ENCODE results near the gene TMEM120A. TPM values are rescaled to one million over a fixed set of nuclear protein-coding genes. Genes with fewer than 3 reads are reported as not detected.
A peak's percentile ranks its signal among the peaks of the same experiment; 100 is the strongest.
"Not testable (repeated sequence)": the region's sequence is repeated elsewhere in the genome, so short reads cannot be mapped to it uniquely, and the experiment has no call there.

TMEM120A gene
- polyA plus RNA-seq, 1 of the 3 experiments (the other 2 are of a cell fraction): 59.8 TPM

GRCh38 chr7:76020031-76020714, 25.8 kb upstream of the TMEM120A start:
- ChIA-PET POLR2A (interaction anchor here (0.7 to 1.7 kb wide), 6 partner anchors 20 to 156 kb away, joined by 3 to 13 read pairs (median 4); partner anchors contain the start of gene POR), CTCF (interaction anchor here (0.6 to 13.3 kb wide), 61 partner anchors 10 to 381 kb away, joined by 3 to 305 read pairs (median 4); partner anchors contain the start of genes MDH2, POR, RHBDD2 and STYXL1)
- Histone ChIP-seq H3F3A (replicated peaks; ENCODE audit: insufficient read depth) (peaks cover 4% of the 10 kb centered on the region), H3K4me1 (ENCODE audit: control insufficient read depth in 1 of 2, insufficient read depth in 2 of 2, low read depth in 1 of 2, low read length in 1 of 2) (no peaks in the 10 kb centered on the region), H3K27ac (ENCODE audit: low read depth in 2 of 2, low read length in 1 of 2) (no peak overlapping the region), H3K27me3 (ENCODE audit: insufficient read depth) (no peaks in the 10 kb centered on the region), H3K9me2 (no peaks in the 10 kb centered on the region), H3K9me3 (no peaks in the 10 kb centered on the region), H3K4me2 (no peak overlapping the region), H3K79me2 (ENCODE audit: insufficient read depth) (no peaks in the 10 kb centered on the region), H3K4me3 (ENCODE audit: low read depth in 2 of 2, low read length in 1 of 2) (no peak overlapping the region), H4K20me1 (ENCODE audit: insufficient read depth) (no peaks in the 10 kb centered on the region), H3K9ac (no peak overlapping the region), H2AFZ (ENCODE audit: low read depth) (no peak overlapping the region), H3K36me3 (replicated peaks in 1 of 2; ENCODE audit: control insufficient read depth in 1 of 2, insufficient read depth in 2 of 2, low read length in 1 of 2) (peaks cover 15 to 39% of the 10 kb centered on the region in 2 experiments)
- TF ChIP-seq SMC3 (IDR thresholded peaks at IDR 0.05; ENCODE audit: low read depth, low read length): peak; percentile 94
- no peak for TF ChIP-seq SIN3A (IDR thresholded peaks at IDR 0.05; ENCODE audit: borderline replicate concordance, low read depth, low read length)
- peak; percentile 99 for TF ChIP-seq CTCF (IDR thresholded peaks at IDR 0.05)
- no peak for TF ChIP-seq GATA2 (CRISPR knock-in tag; IDR thresholded peaks at IDR 0.05)
- peak; percentile 99 for TF ChIP-seq RAD21 (IDR thresholded peaks at IDR 0.05; ENCODE audit: low read length)
- no peak for TF ChIP-seq EZH2phosphoT487 (IDR thresholded peaks at IDR 0.05; ENCODE audit: borderline replicate concordance, low read depth)
- 38% methylated on average over 6 of the region's 6 CpGs for WGBS (ENCODE audit: low lambda C conversion rate)
- DNase-seq: peak; percentile 85

- not testable (repeated sequence) for H3F3A ChIP-seq (replicated peaks; ENCODE audit: insufficient read depth); H2AFZ ChIP-seq (ENCODE audit: low read depth); H4K20me1 ChIP-seq (ENCODE audit: insufficient read depth); H3K4me1 ChIP-seq (ENCODE audit: control insufficient read depth in 1 of 2, insufficient read depth in 2 of 2, low read depth in 1 of 2, low read length in 1 of 2); H3K4me2 ChIP-seq; H3K79me2 ChIP-seq (ENCODE audit: insufficient read depth); H3K27me3 ChIP-seq (ENCODE audit: insufficient read depth); H3K9me3 ChIP-seq; H3K4me3 ChIP-seq (ENCODE audit: low read depth in 2 of 2, low read length in 1 of 2); H3K9me2 ChIP-seq; DNase-seq; H3K27ac ChIP-seq (ENCODE audit: low read depth in 2 of 2, low read length in 1 of 2); H3K9ac ChIP-seq
- ChIA-PET CTCF (interaction anchor here (0.8 to 13.3 kb wide), 4 partner anchors 13 to 151 kb away, joined by 3 to 305 read pairs (median 42); no protein-coding TSS in a partner anchor), POLR2A (interaction anchor here (0.6 kb wide), 1 partner anchor 132 kb away, joined by 3 read pairs; no protein-coding TSS in a partner anchor)
- H3K36me3 ChIP-seq (replicated peaks in 1 of 2; ENCODE audit: control insufficient read depth in 1 of 2, insufficient read depth in 2 of 2, low read length in 1 of 2): peaks cover 15 to 32% of the 10 kb centered on the region in 2 experiments
- WGBS (ENCODE audit: low lambda C conversion rate): 95% methylated on average over 4 of the region's 4 CpGs
Observed at GRCh38 chr7:76018520-76018919, 24.1 kb upstream of the TMEM120A start.

All from SK-N-SH (cell line).